LNCaP clone FGC (cell line): Measurements from ENCODE around the gene PTPRG.

ENCODE experiments used
- DNase-seq: peaks from one replicate; pipeline ENCODE4 v3.0.0-alpha.2; 2011; ENCODE audit warnings: low read depth
- H3K4me3 ChIP-seq: 2 replicates; pipeline ENCODE4 v1.5.1; 2011; ENCODE audit warnings: mild to moderate bottlenecking, low read depth, low read length, control low read depth
- TF ChIP-seq, protein P1 (sequence below): IDR thresholded peaks from 2 replicates; pipeline ENCODE4 v1.5.1; 2012; ENCODE audit warnings: mild to moderate bottlenecking; ENCODE audit not compliant: control insufficient read depth, insufficient read depth; ENCODE audit errors: extremely low read depth

The PTPRG gene

DNA sequence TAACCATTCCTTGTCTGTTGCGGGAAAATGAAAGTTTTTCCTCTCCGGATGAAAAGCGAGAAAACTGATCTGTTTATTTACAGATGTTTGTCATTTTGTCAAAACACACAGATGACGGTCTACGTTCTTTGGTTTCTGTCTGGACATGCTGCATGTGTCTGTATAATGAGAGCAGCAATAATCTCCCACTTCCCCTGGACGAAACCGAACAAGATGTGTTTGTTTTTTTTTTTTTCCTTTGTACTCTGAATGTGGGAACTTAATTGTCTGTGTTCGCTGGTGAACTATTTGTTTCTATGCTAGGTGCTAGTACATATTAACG is 33.6 kb downstream of the PTPRG start:
- TF ChIP-seq, protein P1, sequence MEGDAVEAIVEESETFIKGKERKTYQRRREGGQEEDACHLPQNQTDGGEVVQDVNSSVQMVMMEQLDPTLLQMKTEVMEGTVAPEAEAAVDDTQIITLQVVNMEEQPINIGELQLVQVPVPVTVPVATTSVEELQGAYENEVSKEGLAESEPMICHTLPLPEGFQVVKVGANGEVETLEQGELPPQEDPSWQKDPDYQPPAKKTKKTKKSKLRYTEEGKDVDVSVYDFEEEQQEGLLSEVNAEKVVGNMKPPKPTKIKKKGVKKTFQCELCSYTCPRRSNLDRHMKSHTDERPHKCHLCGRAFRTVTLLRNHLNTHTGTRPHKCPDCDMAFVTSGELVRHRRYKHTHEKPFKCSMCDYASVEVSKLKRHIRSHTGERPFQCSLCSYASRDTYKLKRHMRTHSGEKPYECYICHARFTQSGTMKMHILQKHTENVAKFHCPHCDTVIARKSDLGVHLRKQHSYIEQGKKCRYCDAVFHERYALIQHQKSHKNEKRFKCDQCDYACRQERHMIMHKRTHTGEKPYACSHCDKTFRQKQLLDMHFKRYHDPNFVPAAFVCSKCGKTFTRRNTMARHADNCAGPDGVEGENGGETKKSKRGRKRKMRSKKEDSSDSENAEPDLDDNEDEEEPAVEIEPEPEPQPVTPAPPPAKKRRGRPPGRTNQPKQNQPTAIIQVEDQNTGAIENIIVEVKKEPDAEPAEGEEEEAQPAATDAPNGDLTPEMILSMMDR: no peak
- no peak for DNase-seq
- no peak overlapping the region for H3K4me3 ChIP-seq

DNA sequence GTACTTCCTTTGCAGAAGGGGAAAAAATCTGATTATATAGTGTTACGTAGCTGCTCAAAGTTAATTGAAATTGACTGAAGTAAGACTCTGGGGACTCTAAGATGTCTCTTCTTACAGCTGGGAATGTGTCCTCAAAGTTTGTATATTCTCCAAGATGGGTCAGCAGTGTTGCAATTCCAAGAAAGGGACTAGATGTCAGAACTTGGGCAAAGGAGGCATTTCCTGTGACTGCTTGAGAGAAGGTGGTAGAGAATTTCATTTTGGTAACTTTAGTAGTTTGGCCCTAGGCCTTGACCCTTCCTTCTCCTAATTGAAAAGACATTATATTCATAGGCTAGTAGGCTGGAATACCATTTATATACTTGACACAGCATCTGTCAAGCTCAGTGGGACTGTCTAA is 33.9 kb downstream of the PTPRG start:
- no peak for DNase-seq
- TF ChIP-seq, protein P1: no peak
- H3K4me3 ChIP-seq: no peak overlapping the region

DNA sequence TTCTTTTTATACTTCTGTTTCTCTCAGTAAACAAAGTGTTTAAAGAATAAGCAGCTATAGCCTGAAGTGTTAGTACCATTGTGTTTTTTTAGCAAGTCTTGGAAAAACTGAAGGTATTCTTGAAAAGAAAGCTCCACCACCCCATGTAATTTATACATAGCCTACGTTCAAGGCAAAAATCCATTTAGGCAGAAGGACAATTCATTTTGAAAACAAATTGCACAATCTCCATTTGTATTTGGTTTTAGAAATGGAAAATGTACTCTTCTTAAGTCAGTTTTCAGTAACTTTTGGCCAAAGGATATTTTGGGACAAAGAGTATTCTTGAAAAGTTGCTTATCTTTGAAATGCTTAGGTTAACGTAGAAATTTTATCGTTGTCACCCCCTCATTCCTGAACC is 34.5 kb downstream of the PTPRG start:
- H3K4me3 ChIP-seq: no peak overlapping the region
- TF ChIP-seq, protein P1: no peak

DNA sequence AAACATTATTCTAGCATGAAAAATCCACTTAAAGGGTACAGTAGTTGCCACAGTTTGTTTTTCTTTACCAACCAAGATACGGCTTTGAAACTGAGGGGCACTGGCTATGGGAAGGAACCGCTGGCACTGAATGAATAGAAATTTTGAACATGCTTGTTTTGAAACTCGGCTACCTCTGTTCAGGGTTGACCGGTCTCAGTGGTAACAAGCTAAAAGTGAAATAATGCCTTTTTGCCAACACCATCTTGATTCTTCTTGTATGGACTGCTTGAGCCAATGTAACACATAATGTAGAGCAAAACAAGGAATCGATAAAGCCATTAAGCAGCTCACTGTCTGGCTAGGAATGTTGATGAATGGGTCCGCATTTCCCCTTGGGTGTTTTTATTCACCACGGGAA is 36.5 kb downstream of the PTPRG start:
- TF ChIP-seq, protein P1: no peak
- DNase-seq: no peak
- no peak overlapping the region for H3K4me3 ChIP-seq

More for the DNA sequence above, 34.5 kb downstream of the PTPRG start:
- DNase-seq: no peak

DNA sequence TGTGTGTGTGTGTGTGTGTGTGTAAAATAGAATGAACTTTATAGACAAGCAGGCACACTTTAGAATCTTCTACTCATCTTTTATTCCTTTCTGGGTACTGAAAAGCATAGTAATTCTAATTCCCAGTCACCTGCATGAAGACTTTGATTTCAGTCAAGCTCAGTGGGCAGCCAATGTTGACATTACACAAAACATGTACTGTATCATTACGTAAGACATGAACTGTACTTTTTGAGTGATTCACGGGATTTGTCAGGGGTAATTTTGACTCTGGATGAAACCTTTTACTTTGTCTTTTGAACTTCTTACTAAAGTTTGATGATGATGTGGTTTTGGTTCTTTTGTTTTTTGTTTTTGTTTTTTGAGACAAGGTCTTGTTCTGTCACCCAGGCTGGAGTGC is 38.8 kb downstream of the PTPRG start:
- TF ChIP-seq, protein P1: no peak
- DNase-seq: no peak
- no peak overlapping the region for H3K4me3 ChIP-seq

DNA sequence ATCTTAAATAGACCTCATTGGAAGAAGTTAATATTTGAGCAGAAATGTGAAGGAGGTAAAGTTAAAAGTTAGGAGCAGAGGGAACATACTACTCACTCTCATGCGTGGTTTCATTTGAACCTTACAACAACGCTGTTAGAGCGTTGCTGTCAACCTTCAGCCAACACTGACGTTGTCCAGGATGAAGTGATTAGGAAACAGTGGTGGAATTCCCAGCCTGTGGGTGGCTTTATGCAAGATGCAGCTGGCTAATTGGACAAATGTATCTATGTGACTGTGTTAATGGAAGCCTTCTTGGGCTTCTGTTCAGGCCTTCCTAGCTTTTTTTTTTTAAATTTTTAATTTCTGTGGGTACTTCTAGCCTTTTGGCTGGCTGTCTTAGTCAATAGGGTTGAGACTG is 40.5 kb downstream of the PTPRG start:
- TF ChIP-seq, protein P1: no peak
- H3K4me3 ChIP-seq: no peak overlapping the region
- no peak for DNase-seq

DNA sequence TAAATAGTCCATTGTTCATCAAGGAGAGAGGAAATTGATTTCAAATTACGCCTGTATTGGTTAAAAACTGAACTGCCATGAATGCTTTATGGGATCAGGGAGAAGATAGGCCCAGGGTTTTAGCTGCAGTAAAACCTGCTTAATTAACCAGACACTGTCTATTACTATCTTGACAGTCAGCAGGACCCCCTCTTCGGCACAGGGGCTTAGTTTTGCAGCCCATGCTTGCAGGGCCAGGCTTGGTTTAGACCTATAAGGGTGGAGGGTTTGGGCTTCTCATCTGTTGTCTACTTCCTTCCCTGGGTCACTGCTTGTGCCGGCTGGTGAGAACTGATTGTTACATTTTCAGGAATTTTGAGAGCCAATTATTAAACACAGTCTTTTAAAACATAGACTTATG is 41.1 kb downstream of the PTPRG start:
- no peak overlapping the region for H3K4me3 ChIP-seq
- no peak for DNase-seq
- TF ChIP-seq, protein P1: no peak
